H1 (cell line): Measurements from ENCODE around the gene CHST1. TPM values are rescaled to one million over a fixed set of nuclear protein-coding genes. Genes with fewer than 3 reads are reported as not detected.

ENCODE experiments used
- BACH1 ChIP-seq: IDR thresholded peaks from 2 replicates; pipeline ENCODE4 v1.6.1; 2012; ENCODE audit warnings: low read length, improper control_type of control experiment
- CBX5 ChIP-seq: fragments of 300-800, 300-1000 bp; sonication (generic); IDR thresholded peaks from 2 replicates; pipeline ENCODE4 v1.7.1; 2016; ENCODE audit warnings: antibody characterized with exemption, low read length, low read depth
- EGR1 ChIP-seq: IDR thresholded peaks from 2 replicates; pipeline ENCODE4 v1.6.1; 2011; ENCODE audit warnings: low read depth, low read length, borderline replicate concordance
- KDM5A ChIP-seq: fragments of 200-600 bp; IDR thresholded peaks from 2 replicates; pipeline ENCODE4 v1.7.1; 2012; ENCODE audit warnings: mild to moderate bottlenecking, low read length, inconsistent platforms, mixed read lengths
- NRF1 ChIP-seq: IDR thresholded peaks from 2 replicates; pipeline ENCODE4 v1.6.1; 2011; ENCODE audit warnings: mild to moderate bottlenecking, low read depth, low read length, improper control_type of control experiment
- PHF8 ChIP-seq: fragments of 200-600 bp; sonication (generic); conservative IDR thresholded peaks from 2 replicates; pipeline ENCODE4 v1.7.1; 2012; ENCODE audit warnings: low read depth, mild to moderate bottlenecking, inconsistent platforms, low read length, moderate library complexity
- TAF7 ChIP-seq: optimal IDR thresholded peaks from 2 replicates; pipeline ENCODE3; 2011; ENCODE audit warnings: low read depth, mild to moderate bottlenecking, inconsistent platforms, low read length, moderate library complexity, borderline replicate concordance
- polyA plus RNA-seq, 7 experiments: library from polyadenylated mRNA; depleted of rRNA in 3 of 7; stranded (reverse) in 5 of 7; unstranded in 2 of 7; fragments of >200 nt in 5 of 7; fragments of 200-250 nt in 2 of 7; gene quantifications; 1 replicate in 5 of 7; 2 replicates in 1 of 7; 4 replicates in 1 of 7; pipeline versions ENCODE4 v1.2.1 to v1.2.3, GENCODE V29; 2011 to 2013; ENCODE audit warnings: missing spikeins in 2 of 7, mixed read lengths in 2 of 7
- total RNA-seq: library from RNA; stranded (reverse); fragmentation: NEBNext Ultra II Directional; extraction: Animal tissue kit (Norgen Biotek cat#: 25700); gene quantifications from 2 replicates; pipeline ENCODE4 v1.2.1, GENCODE V29; 2021
- TF ChIP-seq, protein P1 (sequence below): fragments of 300-600 bp; sonication (generic); IDR thresholded peaks from 2 replicates; pipeline ENCODE4 v1.7.1; 2012; ENCODE audit warnings: low read length, moderate library complexity, mild to moderate bottlenecking, inconsistent platforms; ENCODE audit not compliant: insufficient replicate concordance

Gene CHST1
- total and polyA plus RNA-seq, 2 of the 8 experiments (the other 6 are each of a cell fraction or from before 2014, with no cell fraction given) = 1.6 to 3.8 TPM

DNA sequence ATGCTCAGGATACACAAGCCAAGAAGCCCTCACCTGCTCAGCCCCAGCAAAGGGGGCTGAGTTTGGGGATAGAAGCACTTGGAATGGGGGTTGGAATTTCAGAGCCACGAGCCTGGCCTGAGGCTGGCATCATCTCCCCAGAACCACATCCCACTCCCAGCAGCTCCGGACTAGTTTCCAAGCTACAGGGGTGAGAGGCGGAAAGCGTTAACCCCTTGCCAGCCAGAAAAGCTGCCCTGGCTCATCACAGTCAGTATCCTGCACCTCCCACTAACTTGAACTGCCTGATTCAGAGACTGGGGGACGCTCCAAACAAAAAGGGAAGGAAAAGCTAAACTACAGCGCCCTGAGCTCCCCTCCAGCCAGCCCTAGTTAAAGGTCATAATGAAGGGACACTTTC, 19.0 kb upstream of the CHST1 start (continued):
- TF ChIP-seq, protein P1, sequence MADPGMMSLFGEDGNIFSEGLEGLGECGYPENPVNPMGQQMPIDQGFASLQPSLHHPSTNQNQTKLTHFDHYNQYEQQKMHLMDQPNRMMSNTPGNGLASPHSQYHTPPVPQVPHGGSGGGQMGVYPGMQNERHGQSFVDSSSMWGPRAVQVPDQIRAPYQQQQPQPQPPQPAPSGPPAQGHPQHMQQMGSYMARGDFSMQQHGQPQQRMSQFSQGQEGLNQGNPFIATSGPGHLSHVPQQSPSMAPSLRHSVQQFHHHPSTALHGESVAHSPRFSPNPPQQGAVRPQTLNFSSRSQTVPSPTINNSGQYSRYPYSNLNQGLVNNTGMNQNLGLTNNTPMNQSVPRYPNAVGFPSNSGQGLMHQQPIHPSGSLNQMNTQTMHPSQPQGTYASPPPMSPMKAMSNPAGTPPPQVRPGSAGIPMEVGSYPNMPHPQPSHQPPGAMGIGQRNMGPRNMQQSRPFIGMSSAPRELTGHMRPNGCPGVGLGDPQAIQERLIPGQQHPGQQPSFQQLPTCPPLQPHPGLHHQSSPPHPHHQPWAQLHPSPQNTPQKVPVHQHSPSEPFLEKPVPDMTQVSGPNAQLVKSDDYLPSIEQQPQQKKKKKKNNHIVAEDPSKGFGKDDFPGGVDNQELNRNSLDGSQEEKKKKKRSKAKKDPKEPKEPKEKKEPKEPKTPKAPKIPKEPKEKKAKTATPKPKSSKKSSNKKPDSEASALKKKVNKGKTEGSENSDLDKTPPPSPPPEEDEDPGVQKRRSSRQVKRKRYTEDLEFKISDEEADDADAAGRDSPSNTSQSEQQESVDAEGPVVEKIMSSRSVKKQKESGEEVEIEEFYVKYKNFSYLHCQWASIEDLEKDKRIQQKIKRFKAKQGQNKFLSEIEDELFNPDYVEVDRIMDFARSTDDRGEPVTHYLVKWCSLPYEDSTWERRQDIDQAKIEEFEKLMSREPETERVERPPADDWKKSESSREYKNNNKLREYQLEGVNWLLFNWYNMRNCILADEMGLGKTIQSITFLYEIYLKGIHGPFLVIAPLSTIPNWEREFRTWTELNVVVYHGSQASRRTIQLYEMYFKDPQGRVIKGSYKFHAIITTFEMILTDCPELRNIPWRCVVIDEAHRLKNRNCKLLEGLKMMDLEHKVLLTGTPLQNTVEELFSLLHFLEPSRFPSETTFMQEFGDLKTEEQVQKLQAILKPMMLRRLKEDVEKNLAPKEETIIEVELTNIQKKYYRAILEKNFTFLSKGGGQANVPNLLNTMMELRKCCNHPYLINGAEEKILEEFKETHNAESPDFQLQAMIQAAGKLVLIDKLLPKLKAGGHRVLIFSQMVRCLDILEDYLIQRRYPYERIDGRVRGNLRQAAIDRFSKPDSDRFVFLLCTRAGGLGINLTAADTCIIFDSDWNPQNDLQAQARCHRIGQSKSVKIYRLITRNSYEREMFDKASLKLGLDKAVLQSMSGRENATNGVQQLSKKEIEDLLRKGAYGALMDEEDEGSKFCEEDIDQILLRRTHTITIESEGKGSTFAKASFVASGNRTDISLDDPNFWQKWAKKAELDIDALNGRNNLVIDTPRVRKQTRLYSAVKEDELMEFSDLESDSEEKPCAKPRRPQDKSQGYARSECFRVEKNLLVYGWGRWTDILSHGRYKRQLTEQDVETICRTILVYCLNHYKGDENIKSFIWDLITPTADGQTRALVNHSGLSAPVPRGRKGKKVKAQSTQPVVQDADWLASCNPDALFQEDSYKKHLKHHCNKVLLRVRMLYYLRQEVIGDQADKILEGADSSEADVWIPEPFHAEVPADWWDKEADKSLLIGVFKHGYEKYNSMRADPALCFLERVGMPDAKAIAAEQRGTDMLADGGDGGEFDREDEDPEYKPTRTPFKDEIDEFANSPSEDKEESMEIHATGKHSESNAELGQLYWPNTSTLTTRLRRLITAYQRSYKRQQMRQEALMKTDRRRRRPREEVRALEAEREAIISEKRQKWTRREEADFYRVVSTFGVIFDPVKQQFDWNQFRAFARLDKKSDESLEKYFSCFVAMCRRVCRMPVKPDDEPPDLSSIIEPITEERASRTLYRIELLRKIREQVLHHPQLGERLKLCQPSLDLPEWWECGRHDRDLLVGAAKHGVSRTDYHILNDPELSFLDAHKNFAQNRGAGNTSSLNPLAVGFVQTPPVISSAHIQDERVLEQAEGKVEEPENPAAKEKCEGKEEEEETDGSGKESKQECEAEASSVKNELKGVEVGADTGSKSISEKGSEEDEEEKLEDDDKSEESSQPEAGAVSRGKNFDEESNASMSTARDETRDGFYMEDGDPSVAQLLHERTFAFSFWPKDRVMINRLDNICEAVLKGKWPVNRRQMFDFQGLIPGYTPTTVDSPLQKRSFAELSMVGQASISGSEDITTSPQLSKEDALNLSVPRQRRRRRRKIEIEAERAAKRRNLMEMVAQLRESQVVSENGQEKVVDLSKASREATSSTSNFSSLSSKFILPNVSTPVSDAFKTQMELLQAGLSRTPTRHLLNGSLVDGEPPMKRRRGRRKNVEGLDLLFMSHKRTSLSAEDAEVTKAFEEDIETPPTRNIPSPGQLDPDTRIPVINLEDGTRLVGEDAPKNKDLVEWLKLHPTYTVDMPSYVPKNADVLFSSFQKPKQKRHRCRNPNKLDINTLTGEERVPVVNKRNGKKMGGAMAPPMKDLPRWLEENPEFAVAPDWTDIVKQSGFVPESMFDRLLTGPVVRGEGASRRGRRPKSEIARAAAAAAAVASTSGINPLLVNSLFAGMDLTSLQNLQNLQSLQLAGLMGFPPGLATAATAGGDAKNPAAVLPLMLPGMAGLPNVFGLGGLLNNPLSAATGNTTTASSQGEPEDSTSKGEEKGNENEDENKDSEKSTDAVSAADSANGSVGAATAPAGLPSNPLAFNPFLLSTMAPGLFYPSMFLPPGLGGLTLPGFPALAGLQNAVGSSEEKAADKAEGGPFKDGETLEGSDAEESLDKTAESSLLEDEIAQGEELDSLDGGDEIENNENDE = no peak
- TF ChIP-seq KDM5A (no peak), CBX5 (no peak), BACH1 (no peak), EGR1 (no peak), NRF1 (no peak), PHF8 (no peak), TAF7 (no peak)
- TF ChIP-seq, all 59 proteins: peak for 0
